OCI-LY7 (cell line): ENCODE measurements around the gene KLHL25.

ENCODE experiments used
- CTCF ChIP-seq: fragments of 200-600 bp; sonication (generic); conservative IDR thresholded peaks from 2 replicates; pipeline ENCODE4 v1.5.1; 2014; ENCODE audit warnings: mild to moderate bottlenecking, antibody characterized with exemption, low read length, moderate library complexity, mixed read lengths
- EZH2phosphoT487 ChIP-seq: fragments of 200-600 bp; sonication (generic); IDR thresholded peaks from 2 replicates; pipeline ENCODE4 v1.6.1; 2018; ENCODE audit warnings: low read depth, borderline replicate concordance, mild to moderate bottlenecking, mixed run types, antibody characterized with exemption, low read length, moderate library complexity, mixed read lengths

- TF ChIP-seq CTCF: no peak
- no peak for TF ChIP-seq EZH2phosphoT487
These were observed 16.5 kb downstream of the KLHL25 start for GRCh38 chr15:85778107-85778776.
